Measurements from ENCODE around the gene PTPN11. TPM values are rescaled to one million over a fixed set of nuclear protein-coding genes. Genes with fewer than 3 reads are reported as not detected.

Gene PTPN11
- total and polyA plus RNA-seq, 2 of the 8 experiments (the other 6 are each of a cell fraction or from before 2014, with no cell fraction given), result 28.3 to 133 TPM

DNA sequence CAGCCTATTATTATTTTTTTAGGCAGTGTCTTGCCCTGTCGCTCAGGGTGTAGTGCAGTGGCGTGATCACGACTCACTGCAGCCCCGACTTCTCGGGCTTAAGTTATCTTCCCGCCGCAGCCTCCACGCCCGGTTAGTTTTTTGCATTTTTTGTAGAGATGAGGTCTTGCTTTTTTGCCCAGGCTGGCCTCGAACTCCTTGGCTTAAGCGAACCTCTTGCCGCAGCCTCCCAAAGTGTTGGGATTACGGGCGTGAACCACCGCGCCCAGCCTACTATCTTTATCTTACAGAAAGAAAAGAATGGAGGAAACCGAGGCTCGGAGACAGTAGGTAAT is 507 bp upstream of the PTPN11 start:
- peak overlapping the region in 3 of 4 experiments; percentile 90 to 95 (median 93); a peak in 6 of 7 replicates for H3K9ac ChIP-seq (replicated peaks in 1 of 4; ENCODE audit: extremely low read depth in 1 of 4, low read depth in 3 of 4, low read length in 3 of 4)
- FAIRE-seq (no peak), DNase-seq (ENCODE audit: low read depth in 1 of 2, low spot score in 2 of 2) (no peak)
- H4K91ac ChIP-seq (replicated peaks; ENCODE audit: insufficient read length, low read length), result peak overlapping the region; percentile 72
- no peaks in the 10 kb centered on the region for H3K36me3 ChIP-seq (ENCODE audit: control insufficient read depth in 2 of 4, insufficient read depth in 4 of 4, low read length in 3 of 4)
- peak overlapping the region; percentile 48; the same call in 1 of the 2 replicates for H3K18ac ChIP-seq (ENCODE audit: extremely low read depth, low read length)
- H3K79me2 ChIP-seq (ENCODE audit: control insufficient read depth in 1 of 2, insufficient read depth in 2 of 2, low read length in 2 of 2), result peaks cover 13 to 40% of the 10 kb centered on the region in 2 experiments
- H2AFZ ChIP-seq (ENCODE audit: low read length), result peak overlapping the region; percentile 48; the same call in 1 of the 2 replicates
- ChIA-PET CTCF (ENCODE audit: partially characterized antibody) (interaction anchor here (0.6 kb wide), 1 partner anchor 34 kb away, joined by 3 read pairs; no protein-coding TSS in a partner anchor), POLR2A (ENCODE audit: partially characterized antibody) (interaction anchor here (1.0 to 1.4 kb wide), 4 partner anchors 8 to 406 kb away, joined by 3 to 5 read pairs (median 4); partner anchors contain the start of gene TMEM116)
- peak overlapping the region; percentile 96 for H4K8ac ChIP-seq (ENCODE audit: extremely low read depth, insufficient read depth, low read length)
- H3K4me2 ChIP-seq (ENCODE audit: insufficient read depth in 1 of 2, low read depth in 2 of 2, low read length in 2 of 2), result peak overlapping the region; percentile 71 to 77
- peaks cover 0 to 3% of the 10 kb centered on the region in 2 experiments for H4K20me1 ChIP-seq (replicated peaks in 1 of 2; ENCODE audit: control insufficient read depth in 1 of 2, insufficient read depth in 2 of 2, low read length in 2 of 2)
- 0 out of 2 replicates have a peak, but pooled peaks cover 2% of the 10 kb centered on the region for H3K23me2 ChIP-seq (ENCODE audit: low read depth, low read length)
- H3K4ac ChIP-seq (replicated peaks; ENCODE audit: insufficient read length, low read depth, low read length), result no peak overlapping the region
- no peak overlapping the region for H2BK15ac ChIP-seq (ENCODE audit: low read length)
- 0 out of 2 replicates have a peak overlapping the region, but pooled peaks have one; percentile 72 for H2AK5ac ChIP-seq (ENCODE audit: low read depth, low read length)
- H2BK12ac ChIP-seq (ENCODE audit: low read depth, low read length), result no peak overlapping the region
- no peak overlapping the region for H3K23ac ChIP-seq (ENCODE audit: insufficient read length)
- peak overlapping the region; percentile 57 for H3K27ac ChIP-seq (ENCODE audit: low read depth, low read length)
- H3K56ac ChIP-seq (replicated peaks; ENCODE audit: insufficient read length, low read depth, low read length), result peak overlapping the region; percentile 87
- peaks cover 3% of the 10 kb centered on the region; the same call in 1 of the 2 replicates for H3K79me1 ChIP-seq (ENCODE audit: low read depth, low read length)
- no peak overlapping the region for H2BK20ac ChIP-seq (ENCODE audit: low read length)
- H3K9me3 ChIP-seq (ENCODE audit: insufficient read depth in 2 of 2, low read depth in 1 of 2, low read length in 1 of 2), result no peaks in the 10 kb centered on the region
- TF ChIP-seq JUND (IDR thresholded peaks at IDR 0.05; ENCODE audit: low read length), result no peak
- TF ChIP-seq GABPA (IDR thresholded peaks at IDR 0.05; ENCODE audit: borderline replicate concordance, insufficient read depth, low read length), result 0 out of 2 replicates have a peak, but pooled peaks have one; percentile 9
- TF ChIP-seq, protein P1, sequence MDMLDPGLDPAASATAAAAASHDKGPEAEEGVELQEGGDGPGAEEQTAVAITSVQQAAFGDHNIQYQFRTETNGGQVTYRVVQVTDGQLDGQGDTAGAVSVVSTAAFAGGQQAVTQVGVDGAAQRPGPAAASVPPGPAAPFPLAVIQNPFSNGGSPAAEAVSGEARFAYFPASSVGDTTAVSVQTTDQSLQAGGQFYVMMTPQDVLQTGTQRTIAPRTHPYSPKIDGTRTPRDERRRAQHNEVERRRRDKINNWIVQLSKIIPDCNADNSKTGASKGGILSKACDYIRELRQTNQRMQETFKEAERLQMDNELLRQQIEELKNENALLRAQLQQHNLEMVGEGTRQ (IDR thresholded peaks at IDR 0.05; ENCODE audit: low read length), result no peak
- no peak for TF ChIP-seq RNF2 (IDR thresholded peaks at IDR 0.05; ENCODE audit: borderline replicate concordance, low read depth, low read length, missing control alignments, poor library complexity, severe bottlenecking)
- no peak for TF ChIP-seq SRF (IDR thresholded peaks at IDR 0.05; ENCODE audit: low read depth, low read length)
- peak; percentile 5 for TF ChIP-seq TAF7 (optimal IDR thresholded peaks at IDR 0.05; ENCODE audit: borderline replicate concordance, low read depth, low read length)
- no peaks in the 10 kb centered on the region for H3K27me3 ChIP-seq (replicated peaks in 1 of 4; ENCODE audit: control insufficient read depth in 3 of 4, extremely low read depth in 1 of 4, insufficient read depth in 3 of 4, low read length in 3 of 4)
- H3K4me3 ChIP-seq (ENCODE audit: extremely low read depth in 1 of 4, insufficient read depth in 2 of 4, low read depth in 3 of 4, low read length in 4 of 4), result peak overlapping the region; percentile 75 to 96 (median 91)
- H3K14ac ChIP-seq (ENCODE audit: insufficient read length), result no peak overlapping the region
- no peak overlapping the region for H2BK120ac ChIP-seq (replicated peaks; ENCODE audit: low read depth, low read length)
- 12% methylated on average over 18 of the region's 18 CpGs; no CpG with 5 or more reads in 1 of the 2 experiments for WGBS, 2 experiments (ENCODE audit: extremely low coverage in 1 of 2, insufficient coverage in 1 of 2, insufficient read length in 1 of 2, insufficient replicate concordance in 2 of 2, low coverage in 1 of 2, low lambda C conversion rate in 2 of 2, missing lambda C conversion rate in 1 of 2)
- H4K5ac ChIP-seq (ENCODE audit: insufficient read length, low read depth, low read length), result no peak overlapping the region
- H3K4me1 ChIP-seq (replicated peaks in 1 of 4; ENCODE audit: control insufficient read depth in 3 of 4, insufficient read depth in 4 of 4, low read length in 3 of 4), result no peaks in the 10 kb centered on the region
- H2BK5ac ChIP-seq (ENCODE audit: low read depth, low read length), result peak overlapping the region; percentile 84
